HL-60 (cell line): ENCODE measurements around the gene ENOX2.

ENCODE experiments used
- CTCF ChIP-seq: IDR thresholded peaks from one replicate; pipeline ENCODE4 v1.5.1; 2011; ENCODE audit warnings: low read length, control low read depth, inconsistent platforms; ENCODE audit not compliant: insufficient read depth
- GABPA ChIP-seq: IDR thresholded peaks from 2 replicates; pipeline ENCODE4 v1.6.1; 2012; ENCODE audit warnings: low read depth
- POLR2AphosphoS5 ChIP-seq: IDR thresholded peaks from 2 replicates; pipeline ENCODE4 v1.6.1; 2012; ENCODE audit warnings: low read depth
- REST ChIP-seq: IDR thresholded peaks from 2 replicates; pipeline ENCODE4 v1.6.1; 2012; ENCODE audit warnings: low read depth; ENCODE audit not compliant: insufficient replicate concordance

- TF ChIP-seq CTCF = no peak
- TF ChIP-seq REST = no peak
- TF ChIP-seq POLR2AphosphoS5 = no peak
- TF ChIP-seq GABPA = no peak
These were observed 595 bp downstream of the ENOX2 start for GRCh38 chrX:130902446-130902782.
